B cell (primary cell): ENCODE measurements around the gene NSUN2.
"Not testable (repeated sequence)": the region's sequence is repeated elsewhere in the genome, so short reads cannot be mapped to it uniquely, and the experiment has no call there.

Source experiments
- CTCF ChIP-seq: fragments of 200-600 bp; IDR thresholded peaks from one replicate; pipeline ENCODE4 v1.8.0; 2022; ENCODE audit warnings: antibody characterized with exemption, mild to moderate bottlenecking
- EZH2 ChIP-seq: IDR thresholded peaks from 2 replicates; pipeline ENCODE4 v1.6.1; 2012; ENCODE audit warnings: borderline replicate concordance, low read depth, mild to moderate bottlenecking, moderate library complexity, low read length; ENCODE audit not compliant: insufficient read depth, poor library complexity, severe bottlenecking

GRCh38 chr5:6668717-6669116 lies 35.9 kb upstream of the NSUN2 start:
- not testable (repeated sequence) for TF ChIP-seq CTCF, EZH2
